ENCODE measurements around the gene GLG1. TPM values are rescaled to one million over a fixed set of nuclear protein-coding genes. Genes with fewer than 3 reads are reported as not detected.
"Not testable (repeated sequence)": the region's sequence is repeated elsewhere in the genome, so short reads cannot be mapped to it uniquely, and the experiment has no call there.

GLG1 gene
- total RNA-seq, 1 donor from 2014 or later, result 153 TPM

GRCh38 chr16:74546112-74546511 lies 60.8 kb downstream of the GLG1 start:
- not testable (repeated sequence) for FAIRE-seq; H3K27ac Mint-ChIP-seq (ENCODE audit: unreplicated experiment); H3K4me2 ChIP-seq (ENCODE audit: low read length)

GRCh38 chr16:74542911-74543578 lies 63.9 kb downstream of the GLG1 start:
- H3K27me3 Mint-ChIP-seq (ENCODE audit: low read depth, unreplicated experiment); FAIRE-seq: not testable (repeated sequence)

More at GRCh38 chr16:74546112-74546511, 60.8 kb downstream of the GLG1 start:
- H3K27ac ChIP-seq (ENCODE audit: low read depth, low read length); H3K36me3 Mint-ChIP-seq (ENCODE audit: low read depth, unreplicated experiment); H3K27me3 Mint-ChIP-seq (ENCODE audit: low read depth, unreplicated experiment); H3K4me3 Mint-ChIP-seq (ENCODE audit: unreplicated experiment); H2AFZ ChIP-seq (ENCODE audit: low read depth, low read length); H3K27me3 ChIP-seq (ENCODE audit: insufficient read depth, low read length); H3K9me3 ChIP-seq (ENCODE audit: insufficient read depth, low read depth, low read length); DNase-seq (ENCODE audit: low read depth); H3K4me1 Mint-ChIP-seq (ENCODE audit: low read depth, unreplicated experiment); H3K9me3 Mint-ChIP-seq (ENCODE audit: unreplicated experiment); H3K9ac ChIP-seq (ENCODE audit: low read length); H3K4me3 ChIP-seq (ENCODE audit: insufficient read depth, low read depth, low read length); H3K4me1 ChIP-seq (ENCODE audit: insufficient read depth, low read length); H3K36me3 ChIP-seq (ENCODE audit: insufficient read depth, low read length): not testable (repeated sequence)
- peaks cover 24% of the 10 kb centered on the region for H3K79me2 ChIP-seq (ENCODE audit: insufficient read depth, low read length)
- peaks cover 17% of the 10 kb centered on the region for H4K20me1 ChIP-seq (ENCODE audit: insufficient read depth, low read length)

GRCh38 chr16:74540663-74541062 lies 66.3 kb downstream of the GLG1 start:
- not testable (repeated sequence) for DNase-seq (ENCODE audit: low read depth); H3K36me3 Mint-ChIP-seq (ENCODE audit: low read depth, unreplicated experiment); H4K20me1 ChIP-seq (ENCODE audit: insufficient read depth, low read length); H3K9ac ChIP-seq (ENCODE audit: low read length); H2AFZ ChIP-seq (ENCODE audit: low read depth, low read length); H3K4me1 Mint-ChIP-seq (ENCODE audit: low read depth, unreplicated experiment); H3K9me3 ChIP-seq (ENCODE audit: insufficient read depth, low read depth, low read length); H3K27ac ChIP-seq (ENCODE audit: low read depth, low read length); H3K4me3 ChIP-seq (ENCODE audit: insufficient read depth, low read depth, low read length); FAIRE-seq; H3K36me3 ChIP-seq (ENCODE audit: insufficient read depth, low read length); H3K27me3 Mint-ChIP-seq (ENCODE audit: low read depth, unreplicated experiment); H3K4me1 ChIP-seq (ENCODE audit: insufficient read depth, low read length); H3K4me3 Mint-ChIP-seq (ENCODE audit: unreplicated experiment); H3K27ac Mint-ChIP-seq (ENCODE audit: unreplicated experiment); H3K4me2 ChIP-seq (ENCODE audit: low read length); H3K9me3 Mint-ChIP-seq (ENCODE audit: unreplicated experiment); H3K27me3 ChIP-seq (ENCODE audit: insufficient read depth, low read length)
- peaks cover 20% of the 10 kb centered on the region for H3K79me2 ChIP-seq (ENCODE audit: insufficient read depth, low read length)

More at GRCh38 chr16:74542911-74543578, 63.9 kb downstream of the GLG1 start:
- DNase-seq (ENCODE audit: low read depth); H3K9me3 Mint-ChIP-seq (ENCODE audit: unreplicated experiment); H3K4me1 ChIP-seq (ENCODE audit: insufficient read depth, low read length); H3K27ac Mint-ChIP-seq (ENCODE audit: unreplicated experiment); H3K9ac ChIP-seq (ENCODE audit: low read length); H3K36me3 ChIP-seq (ENCODE audit: insufficient read depth, low read length); H3K9me3 ChIP-seq (ENCODE audit: insufficient read depth, low read depth, low read length); H3K27me3 ChIP-seq (ENCODE audit: insufficient read depth, low read length); H3K36me3 Mint-ChIP-seq (ENCODE audit: low read depth, unreplicated experiment); H3K4me3 Mint-ChIP-seq (ENCODE audit: unreplicated experiment); H3K4me2 ChIP-seq (ENCODE audit: low read length); H3K4me1 Mint-ChIP-seq (ENCODE audit: low read depth, unreplicated experiment); H2AFZ ChIP-seq (ENCODE audit: low read depth, low read length); H3K4me3 ChIP-seq (ENCODE audit: insufficient read depth, low read depth, low read length); H3K27ac ChIP-seq (ENCODE audit: low read depth, low read length): not testable (repeated sequence)
- peaks cover 26% of the 10 kb centered on the region for H3K79me2 ChIP-seq (ENCODE audit: insufficient read depth, low read length)
- peaks cover 13% of the 10 kb centered on the region for H4K20me1 ChIP-seq (ENCODE audit: insufficient read depth, low read length)

GRCh38 chr16:74538801-74539200 lies 68.1 kb downstream of the GLG1 start:
- DNase-seq (ENCODE audit: low read depth); H3K27ac Mint-ChIP-seq (ENCODE audit: unreplicated experiment); FAIRE-seq; H3K4me1 Mint-ChIP-seq (ENCODE audit: low read depth, unreplicated experiment); H3K4me2 ChIP-seq (ENCODE audit: low read length); H3K36me3 ChIP-seq (ENCODE audit: insufficient read depth, low read length); H3K27me3 Mint-ChIP-seq (ENCODE audit: low read depth, unreplicated experiment); H3K4me3 Mint-ChIP-seq (ENCODE audit: unreplicated experiment); H3K27ac ChIP-seq (ENCODE audit: low read depth, low read length); H3K36me3 Mint-ChIP-seq (ENCODE audit: low read depth, unreplicated experiment); H4K20me1 ChIP-seq (ENCODE audit: insufficient read depth, low read length); H3K4me1 ChIP-seq (ENCODE audit: insufficient read depth, low read length); H3K27me3 ChIP-seq (ENCODE audit: insufficient read depth, low read length); H3K9me3 Mint-ChIP-seq (ENCODE audit: unreplicated experiment); H3K9me3 ChIP-seq (ENCODE audit: insufficient read depth, low read depth, low read length); H3K4me3 ChIP-seq (ENCODE audit: insufficient read depth, low read depth, low read length); H2AFZ ChIP-seq (ENCODE audit: low read depth, low read length); H3K9ac ChIP-seq (ENCODE audit: low read length): not testable (repeated sequence)
- H3K79me2 ChIP-seq (ENCODE audit: insufficient read depth, low read length), result peaks cover 12% of the 10 kb centered on the region

- H3K36me3 ChIP-seq (ENCODE audit: insufficient read depth, low read length); H3K27me3 Mint-ChIP-seq (ENCODE audit: low read depth, unreplicated experiment); H3K4me3 Mint-ChIP-seq (ENCODE audit: unreplicated experiment); H3K36me3 Mint-ChIP-seq (ENCODE audit: low read depth, unreplicated experiment); H3K4me3 ChIP-seq (ENCODE audit: insufficient read depth, low read depth, low read length); H3K9me3 ChIP-seq (ENCODE audit: insufficient read depth, low read depth, low read length); H3K4me2 ChIP-seq (ENCODE audit: low read length); H3K27ac ChIP-seq (ENCODE audit: low read depth, low read length); H3K4me1 Mint-ChIP-seq (ENCODE audit: low read depth, unreplicated experiment); H3K27ac Mint-ChIP-seq (ENCODE audit: unreplicated experiment); H3K4me1 ChIP-seq (ENCODE audit: insufficient read depth, low read length); H3K9ac ChIP-seq (ENCODE audit: low read length); FAIRE-seq; H3K9me3 Mint-ChIP-seq (ENCODE audit: unreplicated experiment); DNase-seq (ENCODE audit: low read depth); H3K27me3 ChIP-seq (ENCODE audit: insufficient read depth, low read length); H2AFZ ChIP-seq (ENCODE audit: low read depth, low read length): not testable (repeated sequence)
- peaks cover 10% of the 10 kb centered on the region for H4K20me1 ChIP-seq (ENCODE audit: insufficient read depth, low read length)
- H3K79me2 ChIP-seq (ENCODE audit: insufficient read depth, low read length), result peaks cover 12% of the 10 kb centered on the region
Measured at GRCh38 chr16:74537746-74538145, 69.2 kb downstream of the GLG1 start.

GRCh38 chr16:74534650-74535049 lies 72.3 kb downstream of the GLG1 start:
- H3K4me1 ChIP-seq (ENCODE audit: insufficient read depth, low read length); H3K4me2 ChIP-seq (ENCODE audit: low read length); H3K9me3 Mint-ChIP-seq (ENCODE audit: unreplicated experiment); H3K9ac ChIP-seq (ENCODE audit: low read length); H3K4me3 Mint-ChIP-seq (ENCODE audit: unreplicated experiment); H3K36me3 Mint-ChIP-seq (ENCODE audit: low read depth, unreplicated experiment); H3K27me3 Mint-ChIP-seq (ENCODE audit: low read depth, unreplicated experiment); H3K27ac Mint-ChIP-seq (ENCODE audit: unreplicated experiment); H2AFZ ChIP-seq (ENCODE audit: low read depth, low read length); H3K27ac ChIP-seq (ENCODE audit: low read depth, low read length); H3K4me3 ChIP-seq (ENCODE audit: insufficient read depth, low read depth, low read length); H3K36me3 ChIP-seq (ENCODE audit: insufficient read depth, low read length); H3K9me3 ChIP-seq (ENCODE audit: insufficient read depth, low read depth, low read length); H3K4me1 Mint-ChIP-seq (ENCODE audit: low read depth, unreplicated experiment); H3K79me2 ChIP-seq (ENCODE audit: insufficient read depth, low read length); H3K27me3 ChIP-seq (ENCODE audit: insufficient read depth, low read length); FAIRE-seq: not testable (repeated sequence)
- DNase-seq (ENCODE audit: low read depth), result peak; percentile 61
- H4K20me1 ChIP-seq (ENCODE audit: insufficient read depth, low read length), result peaks cover 10% of the 10 kb centered on the region
